GM18498 (cell line): ENCODE data around the gene KCTD1.

ENCODE experiments used
- ATAC-seq: cut with Tn5 transposase; IDR thresholded peaks from one replicate; pipeline ENCODE4 v1.9.1; 2021; ENCODE audit warnings: mild to moderate bottlenecking, moderate library complexity; ENCODE audit not compliant: unreplicated experiment

The KCTD1 gene

GRCh38 chr18:26549263-26550094, 1.1 kb upstream of the KCTD1 start:
- peak; percentile 12 for ATAC-seq

GRCh38 chr18:26547646-26548414, 523 bp downstream of the KCTD1 start:
- ATAC-seq = peak; percentile 61

- no peak for ATAC-seq
Measured at GRCh38 chr18:26546875-26547645, 1.3 kb downstream of the KCTD1 start.

GRCh38 chr18:26546170-26546874, 2.0 kb downstream of the KCTD1 start:
- ATAC-seq = no peak

GRCh38 chr18:26545335-26546123, 2.8 kb downstream of the KCTD1 start:
- no peak for ATAC-seq

GRCh38 chr18:26544451-26544850, 3.9 kb downstream of the KCTD1 start:
- no peak for ATAC-seq

GRCh38 chr18:26543373-26543772, 5.0 kb downstream of the KCTD1 start:
- ATAC-seq = no peak

- ATAC-seq = no peak
Measured at GRCh38 chr18:26540043-26540628, 8.2 kb downstream of the KCTD1 start.

- no peak for ATAC-seq
Measured at GRCh38 chr18:26538524-26538923, 9.8 kb downstream of the KCTD1 start.

GRCh38 chr18:26536664-26537063, 11.7 kb downstream of the KCTD1 start:
- ATAC-seq = no peak

- ATAC-seq = no peak
Measured at GRCh38 chr18:26536032-26536431, 12.3 kb downstream of the KCTD1 start.

- no peak for ATAC-seq
Measured at GRCh38 chr18:26535630-26536029, 12.7 kb downstream of the KCTD1 start.

GRCh38 chr18:26532367-26533340, 15.7 kb downstream of the KCTD1 start:
- ATAC-seq = no peak

GRCh38 chr18:26531605-26532298, 16.6 kb downstream of the KCTD1 start:
- no peak for ATAC-seq

- ATAC-seq = no peak
Measured at GRCh38 chr18:26526966-26527234, 21.5 kb downstream of the KCTD1 start.

- no peak for ATAC-seq
Measured at GRCh38 chr18:26526128-26526965, 22.0 kb downstream of the KCTD1 start.
